Endothelial cell of umbilical vein (primary cell): Measurements from ENCODE around the gene KIAA0930. TPM values are rescaled to one million over a fixed set of nuclear protein-coding genes. Genes with fewer than 3 reads are reported as not detected.
A peak's percentile ranks its signal among the peaks of the same experiment; 100 is the strongest.

Source experiments
- BruUV-seq: library from RNA; stranded (reverse); fragments of 400-500 nt; replicated peaks from 2 replicates; lab custom pipeline; 2021; lab: Mats Ljungman, UMichigan
- CTCF ChIA-PET: fragments of 300-600, 350-600 bp; sonication (Branson Sonifier 250); formaldehyde crosslinking; loops from one replicate; lab custom pipeline; 2021; ENCODE audit warnings: antibody characterized with exemption, inconsistent platforms; lab: Charles Lee
- POLR2A ChIA-PET: fragments of 300-600, 350-600 bp; sonication (Branson Sonifier 250); formaldehyde crosslinking; loops from one replicate; lab custom pipeline; 2021; ENCODE audit warnings: antibody characterized with exemption, inconsistent platforms; lab: Charles Lee
- DNase-seq: peaks from one replicate; pipeline ENCODE4 v3.0.0-alpha.2; 2011; ENCODE audit warnings: low read depth, low spot score
- FAIRE-seq: peaks from 2 replicates; lab custom pipeline; 2011; peaks lifted over from hg19 to GRCh38; lab: Jason Lieb, UNC
- H2AFZ ChIP-seq: 2 replicates; pipeline ENCODE4 v1.6.0; 2012; ENCODE audit warnings: low read depth, low read length, control low read depth, inconsistent platforms
- H3K27ac ChIP-seq: 2 replicates; pipeline ENCODE4 v1.5.1; 2011; ENCODE audit warnings: low read depth, mild to moderate bottlenecking, control low read depth, low read length, moderate library complexity; ENCODE audit not compliant: insufficient read depth
- H3K27me3 ChIP-seq, 2 experiments: 2 replicates each; pipeline versions ENCODE4 v1.6.0 to v1.6.1; 2011; ENCODE audit warnings: low read length in 2 of 2, mixed read lengths in 1 of 2; ENCODE audit not compliant: control insufficient read depth in 2 of 2, insufficient read depth in 2 of 2
- H3K36me3 ChIP-seq, 2 experiments: 2 replicates in 1 of 2; 3 replicates in 1 of 2; pipeline ENCODE4 v1.5.1; 2011; ENCODE audit warnings: low read length in 2 of 2, mild to moderate bottlenecking in 1 of 2, moderate library complexity in 1 of 2; ENCODE audit not compliant: control insufficient read depth in 2 of 2, insufficient read depth in 2 of 2; ENCODE audit errors: extremely low read depth in 1 of 2
- H3K4me1 ChIP-seq: 3 replicates; pipeline ENCODE4 v1.5.1; 2011; ENCODE audit warnings: mild to moderate bottlenecking, low read length; ENCODE audit not compliant: control insufficient read depth, insufficient read depth; ENCODE audit errors: extremely low read depth
- H3K4me2 ChIP-seq: 2 replicates; pipeline ENCODE4 v1.6.1; 2011; ENCODE audit warnings: low read length, control low read depth, mixed read lengths; ENCODE audit not compliant: insufficient read depth
- H3K4me3 ChIP-seq, 3 experiments: fragments of 200-600 bp in 1 of 3; sonication (generic), shearing (Covaris generic) in 1 of 3; replicated peaks in 1 of 3; 2 replicates each; pipeline ENCODE4 v1.5.1; 2011 to 2016; ENCODE audit warnings: control low read depth in 3 of 3, low read length in 3 of 3, mild to moderate bottlenecking in 2 of 3, inconsistent platforms in 1 of 3, low read depth in 1 of 3, moderate library complexity in 1 of 3; ENCODE audit not compliant: insufficient read depth in 1 of 3
- H3K79me2 ChIP-seq: 2 replicates; pipeline ENCODE4 v1.6.0; 2012; ENCODE audit warnings: low read length, inconsistent platforms; ENCODE audit not compliant: control insufficient read depth, insufficient read depth
- H3K9ac ChIP-seq: replicated peaks from 2 replicates; pipeline ENCODE3; 2011; ENCODE audit warnings: low read length, control low read depth; ENCODE audit not compliant: insufficient read depth; ENCODE audit errors: extremely low read depth
- H3K9me1 ChIP-seq: replicated peaks from 3 replicates; pipeline ENCODE4 v1.6.0; 2011; ENCODE audit warnings: mild to moderate bottlenecking, low read length; ENCODE audit not compliant: control insufficient read depth, insufficient read depth; ENCODE audit errors: extremely low read depth
- H3K9me3 ChIP-seq: replicated peaks from 2 replicates; pipeline ENCODE4 v1.5.1; 2012; ENCODE audit warnings: low read length, inconsistent platforms; ENCODE audit not compliant: control insufficient read depth, insufficient read depth
- H4K20me1 ChIP-seq: replicated peaks from 2 replicates; pipeline ENCODE3; 2011; ENCODE audit warnings: mild to moderate bottlenecking, low read length; ENCODE audit not compliant: control insufficient read depth, insufficient read depth; ENCODE audit errors: extremely low read depth
- EZH2 ChIP-seq: IDR thresholded peaks from 2 replicates; pipeline ENCODE4 v1.6.1; 2012; ENCODE audit warnings: borderline replicate concordance, low read depth, mild to moderate bottlenecking, moderate library complexity, low read length, inconsistent platforms; ENCODE audit not compliant: severe bottlenecking
- FOS ChIP-seq: IDR thresholded peaks from 2 replicates; pipeline ENCODE4 v1.6.1; 2011; ENCODE audit warnings: mild to moderate bottlenecking, low read length, moderate library complexity, borderline replicate concordance; ENCODE audit not compliant: insufficient read depth
- GATA2 ChIP-seq: IDR thresholded peaks from 2 replicates; pipeline ENCODE4 v1.7.0; 2011; ENCODE audit warnings: low read depth, mild to moderate bottlenecking, moderate library complexity, mixed read lengths, low read length; ENCODE audit not compliant: insufficient read length, insufficient read depth
- JUN ChIP-seq: IDR thresholded peaks from 2 replicates; pipeline ENCODE4 v1.6.1; 2011; ENCODE audit warnings: borderline replicate concordance, low read depth; ENCODE audit not compliant: insufficient read length, insufficient read depth
- MYC ChIP-seq: IDR thresholded peaks from one replicate; pipeline ENCODE4 v1.6.1; 2011; ENCODE audit warnings: mild to moderate bottlenecking, low read depth, low read length
- POLR2A ChIP-seq: IDR thresholded peaks from 2 replicates; pipeline ENCODE4 v1.6.1; 2012; ENCODE audit warnings: low read depth, mild to moderate bottlenecking, control low read depth, low read length
- POLR2AphosphoS5 ChIP-seq: IDR thresholded peaks from 2 replicates; pipeline ENCODE4 v1.6.1; 2012; ENCODE audit warnings: low read depth, mild to moderate bottlenecking, control low read depth, low read length, moderate library complexity; ENCODE audit not compliant: insufficient read depth
- dilution Hi-C: fragments of 300-500 bp; cut with MboI; formaldehyde crosslinking; loops from one replicate; pipeline ENCODE4 v1.15.0; 2019; ENCODE audit warnings: low sequenced_read_pairs; ENCODE audit not compliant: extremely low pct_ligation_motif_present
- intact Hi-C: fragments of 100-400 bp; cut with micrococcal nuclease; formaldehyde crosslinking; loops from one replicate; pipeline ENCODE4 v1.10.0; 2022
- polyA plus RNA-seq, 4 experiments: library from polyadenylated mRNA; depleted of rRNA in 3 of 4; stranded (reverse) in 3 of 4; unstranded in 1 of 4; fragments of >200 nt; gene quantifications; 2 replicates each; pipeline versions ENCODE4 v1.2.1 to v1.2.3, GENCODE V29; 2011 to 2012; ENCODE audit warnings: missing spikeins in 1 of 4
- total RNA-seq: library from RNA; stranded (reverse); gene quantifications from 2 replicates; pipeline ENCODE4 v1.2.3, GENCODE V29; 2021
- TF ChIP-seq, protein P1 (sequence below), 2 donors: IDR thresholded peaks; 1 replicate in 1 of 2; 2 replicates in 1 of 2; pipeline ENCODE4 v1.5.1; 2011; ENCODE audit warnings: low read length in 2 of 2, mild to moderate bottlenecking in 2 of 2, moderate library complexity in 2 of 2, control low read depth in 1 of 2, inconsistent platforms in 1 of 2, low read depth in 1 of 2; ENCODE audit not compliant: insufficient read depth in 1 of 2; ENCODE audit errors: extremely low read depth in 1 of 2
- TF ChIP-seq, protein P2 (sequence below): IDR thresholded peaks from 2 replicates; pipeline ENCODE4 v1.6.1; 2011; ENCODE audit not compliant: insufficient read depth, insufficient read length

The KIAA0930 gene
- total and polyA plus RNA-seq, 2 donors (not counting 3 experiments of a cell fraction or from before 2014, with no cell fraction given) = 37.9 to 53.6 TPM

DNA sequence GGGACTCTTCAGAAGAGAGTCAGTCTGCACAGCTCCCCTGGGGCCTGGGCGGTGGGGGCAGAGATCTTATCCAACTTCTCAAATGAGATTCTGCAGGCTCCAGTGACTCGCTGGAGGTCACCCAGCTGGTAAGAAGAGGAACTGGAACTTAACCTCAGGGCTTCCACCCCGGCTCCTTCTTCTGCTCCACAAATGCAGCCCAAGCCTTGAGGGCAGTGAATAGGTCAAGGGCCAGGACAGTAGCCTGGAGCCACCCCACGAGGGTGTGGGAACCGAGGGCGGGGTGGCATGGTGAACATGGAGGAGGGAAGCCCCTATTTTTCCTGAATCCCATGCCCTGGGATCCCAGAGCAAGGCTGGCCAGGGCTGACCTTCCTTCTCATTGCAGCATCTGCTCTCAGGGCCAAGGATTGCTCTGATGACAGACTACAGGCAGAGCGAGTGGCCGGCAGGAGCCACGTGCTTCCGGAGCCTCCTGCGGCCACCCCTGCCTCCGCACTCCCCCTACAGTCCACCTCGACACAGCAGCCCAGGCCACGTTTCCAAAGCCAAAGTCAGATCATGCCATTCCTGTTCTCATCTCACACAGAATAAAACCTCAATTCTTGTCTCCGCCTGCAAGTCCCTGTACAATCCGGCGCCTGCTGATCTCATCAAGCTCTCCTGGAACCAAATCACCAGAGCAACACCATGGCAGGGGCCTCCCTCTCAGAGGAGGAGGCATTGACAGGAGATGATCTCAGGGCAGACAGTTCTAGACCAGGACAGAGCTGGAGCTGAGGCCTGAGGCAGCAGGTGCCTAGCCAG is 23.0 kb upstream of the KIAA0930 start:
- H3K27ac ChIP-seq = no peak overlapping the region
- no TSS peak for BruUV-seq
- TF ChIP-seq FOS (no peak), POLR2AphosphoS5 (no peak), POLR2A (no peak), EZH2 (no peak), JUN (no peak), MYC (peak; percentile 93), GATA2 (no peak)
- TF ChIP-seq, protein P1, sequence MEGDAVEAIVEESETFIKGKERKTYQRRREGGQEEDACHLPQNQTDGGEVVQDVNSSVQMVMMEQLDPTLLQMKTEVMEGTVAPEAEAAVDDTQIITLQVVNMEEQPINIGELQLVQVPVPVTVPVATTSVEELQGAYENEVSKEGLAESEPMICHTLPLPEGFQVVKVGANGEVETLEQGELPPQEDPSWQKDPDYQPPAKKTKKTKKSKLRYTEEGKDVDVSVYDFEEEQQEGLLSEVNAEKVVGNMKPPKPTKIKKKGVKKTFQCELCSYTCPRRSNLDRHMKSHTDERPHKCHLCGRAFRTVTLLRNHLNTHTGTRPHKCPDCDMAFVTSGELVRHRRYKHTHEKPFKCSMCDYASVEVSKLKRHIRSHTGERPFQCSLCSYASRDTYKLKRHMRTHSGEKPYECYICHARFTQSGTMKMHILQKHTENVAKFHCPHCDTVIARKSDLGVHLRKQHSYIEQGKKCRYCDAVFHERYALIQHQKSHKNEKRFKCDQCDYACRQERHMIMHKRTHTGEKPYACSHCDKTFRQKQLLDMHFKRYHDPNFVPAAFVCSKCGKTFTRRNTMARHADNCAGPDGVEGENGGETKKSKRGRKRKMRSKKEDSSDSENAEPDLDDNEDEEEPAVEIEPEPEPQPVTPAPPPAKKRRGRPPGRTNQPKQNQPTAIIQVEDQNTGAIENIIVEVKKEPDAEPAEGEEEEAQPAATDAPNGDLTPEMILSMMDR (IDR thresholded peaks at IDR 0.05; ENCODE audit: extremely low read depth in 1 of 2, insufficient read depth in 1 of 2, low read depth in 1 of 2, low read length in 2 of 2) = peak; percentile 78 to 88
- TF ChIP-seq, protein P2, sequence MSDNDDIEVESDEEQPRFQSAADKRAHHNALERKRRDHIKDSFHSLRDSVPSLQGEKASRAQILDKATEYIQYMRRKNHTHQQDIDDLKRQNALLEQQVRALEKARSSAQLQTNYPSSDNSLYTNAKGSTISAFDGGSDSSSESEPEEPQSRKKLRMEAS = peak; percentile 96
- dilution Hi-C loops = no loop called here
- peak overlapping the region; percentile 55 for H2AFZ ChIP-seq
- no peak overlapping the region for H3K4me2 ChIP-seq
- FAIRE-seq (peak; percentile 67), DNase-seq (peak; percentile 61)
- no peaks in the 10 kb centered on the region for H4K20me1 ChIP-seq
- no peak overlapping the region for H3K9ac ChIP-seq
- H3K9me3 ChIP-seq = no peaks in the 10 kb centered on the region
- intact Hi-C loops = loop anchor here (1.0 to 5.0 kb wide), 8 partner anchors 17 to 443 kb away; partner anchors contain the start of gene NUP50
- H3K79me2 ChIP-seq = no peaks in the 10 kb centered on the region
- H3K4me3 ChIP-seq = no peak overlapping the region
- ChIA-PET POLR2A (no interaction called here), CTCF (interaction anchor here (0.6 to 2.2 kb wide), 12 partner anchors 17 to 162 kb away, joined by 3 to 9 read pairs (median 4); no protein-coding TSS in a partner anchor)
- peaks cover 1% of the 10 kb centered on the region for H3K4me1 ChIP-seq
- H3K36me3 ChIP-seq = no peaks in the 10 kb centered on the region
- H3K27me3 ChIP-seq = peaks cover 0 to 7% of the 10 kb centered on the region in 2 experiments
- H3K9me1 ChIP-seq = no peaks in the 10 kb centered on the region
